ENCODE results near the gene CLEC4C. TPM values are rescaled to one million over a fixed set of nuclear protein-coding genes. Genes with fewer than 3 reads are reported as not detected.

CLEC4C gene
- total and polyA plus RNA-seq, 2 of the 13 experiments (the other 11 are each of a cell fraction or from before 2014, with no cell fraction given) = not detected

DNA sequence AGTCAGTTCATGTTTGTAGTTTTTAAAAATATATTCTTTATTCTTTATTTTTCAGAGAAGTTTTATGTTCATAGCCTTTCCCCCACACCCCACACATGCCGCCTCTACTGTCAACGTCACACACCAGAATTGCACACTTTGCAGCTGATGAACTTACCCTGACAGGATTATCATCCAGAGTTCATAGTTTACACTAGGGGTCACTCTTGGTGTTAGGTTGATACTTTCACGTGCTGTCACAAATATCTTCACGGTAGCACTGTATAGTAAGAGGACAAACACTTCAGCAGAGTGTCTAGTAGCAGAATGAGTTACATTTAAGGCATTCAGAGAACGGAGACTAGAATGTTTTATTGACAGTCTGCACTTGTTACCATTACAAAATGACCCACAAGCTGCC, 30.8 kb downstream of the CLEC4C start (continued):
- TF ChIP-seq, protein P1, sequence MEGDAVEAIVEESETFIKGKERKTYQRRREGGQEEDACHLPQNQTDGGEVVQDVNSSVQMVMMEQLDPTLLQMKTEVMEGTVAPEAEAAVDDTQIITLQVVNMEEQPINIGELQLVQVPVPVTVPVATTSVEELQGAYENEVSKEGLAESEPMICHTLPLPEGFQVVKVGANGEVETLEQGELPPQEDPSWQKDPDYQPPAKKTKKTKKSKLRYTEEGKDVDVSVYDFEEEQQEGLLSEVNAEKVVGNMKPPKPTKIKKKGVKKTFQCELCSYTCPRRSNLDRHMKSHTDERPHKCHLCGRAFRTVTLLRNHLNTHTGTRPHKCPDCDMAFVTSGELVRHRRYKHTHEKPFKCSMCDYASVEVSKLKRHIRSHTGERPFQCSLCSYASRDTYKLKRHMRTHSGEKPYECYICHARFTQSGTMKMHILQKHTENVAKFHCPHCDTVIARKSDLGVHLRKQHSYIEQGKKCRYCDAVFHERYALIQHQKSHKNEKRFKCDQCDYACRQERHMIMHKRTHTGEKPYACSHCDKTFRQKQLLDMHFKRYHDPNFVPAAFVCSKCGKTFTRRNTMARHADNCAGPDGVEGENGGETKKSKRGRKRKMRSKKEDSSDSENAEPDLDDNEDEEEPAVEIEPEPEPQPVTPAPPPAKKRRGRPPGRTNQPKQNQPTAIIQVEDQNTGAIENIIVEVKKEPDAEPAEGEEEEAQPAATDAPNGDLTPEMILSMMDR (CRISPR knock-in tag; IDR thresholded peaks at IDR 0.05) = peak; percentile 68
- TF ChIP-seq PHF5A (CRISPR knock-in tag; IDR thresholded peaks at IDR 0.05; ENCODE audit: low read depth, unreplicated experiment) (no peak), ZSCAN22 (CRISPR knock-in tag; IDR thresholded peaks at IDR 0.05) (no peak), ZNF441 (CRISPR knock-in tag; IDR thresholded peaks at IDR 0.05; ENCODE audit: borderline replicate concordance) (no peak), BHLHE40 (IDR thresholded peaks at IDR 0.05; ENCODE audit: low read length) (0 out of 2 replicates have a peak, but pooled peaks have one; percentile 25), HDAC2 (CRISPR knock-in tag; IDR thresholded peaks at IDR 0.05) (no peak), ZFYVE20 (CRISPR knock-in tag; IDR thresholded peaks at IDR 0.05; ENCODE audit: borderline replicate concordance, low read depth) (no peak), MBD4 (IDR thresholded peaks at IDR 0.05; ENCODE audit: borderline replicate concordance, low read length) (no peak), NFATC3 (CRISPR knock-in tag; IDR thresholded peaks at IDR 0.05) (no peak), HNRNPUL1 (IDR thresholded peaks at IDR 0.05; ENCODE audit: low read depth, low read length) (no peak), TCF12 (IDR thresholded peaks at IDR 0.05) (no peak), TCF12 (CRISPR knock-in tag; IDR thresholded peaks at IDR 0.05) (no peak), SMC3 (IDR thresholded peaks at IDR 0.05; ENCODE audit: low read length) (peak; percentile 43; the same call in 1 of the 2 replicates), ZNF552 (CRISPR knock-in tag; IDR thresholded peaks at IDR 0.05; ENCODE audit: borderline replicate concordance) (no peak), ZNF317 (CRISPR knock-in tag; IDR thresholded peaks at IDR 0.05) (no peak), EHMT2 (IDR thresholded peaks at IDR 0.05; ENCODE audit: borderline replicate concordance, low read depth, low read length) (no peak), TEAD3 (CRISPR knock-in tag; optimal IDR thresholded peaks at IDR 0.05; ENCODE audit: borderline replicate concordance) (peak; percentile 98)
- TF ChIP-seq, protein P2, sequence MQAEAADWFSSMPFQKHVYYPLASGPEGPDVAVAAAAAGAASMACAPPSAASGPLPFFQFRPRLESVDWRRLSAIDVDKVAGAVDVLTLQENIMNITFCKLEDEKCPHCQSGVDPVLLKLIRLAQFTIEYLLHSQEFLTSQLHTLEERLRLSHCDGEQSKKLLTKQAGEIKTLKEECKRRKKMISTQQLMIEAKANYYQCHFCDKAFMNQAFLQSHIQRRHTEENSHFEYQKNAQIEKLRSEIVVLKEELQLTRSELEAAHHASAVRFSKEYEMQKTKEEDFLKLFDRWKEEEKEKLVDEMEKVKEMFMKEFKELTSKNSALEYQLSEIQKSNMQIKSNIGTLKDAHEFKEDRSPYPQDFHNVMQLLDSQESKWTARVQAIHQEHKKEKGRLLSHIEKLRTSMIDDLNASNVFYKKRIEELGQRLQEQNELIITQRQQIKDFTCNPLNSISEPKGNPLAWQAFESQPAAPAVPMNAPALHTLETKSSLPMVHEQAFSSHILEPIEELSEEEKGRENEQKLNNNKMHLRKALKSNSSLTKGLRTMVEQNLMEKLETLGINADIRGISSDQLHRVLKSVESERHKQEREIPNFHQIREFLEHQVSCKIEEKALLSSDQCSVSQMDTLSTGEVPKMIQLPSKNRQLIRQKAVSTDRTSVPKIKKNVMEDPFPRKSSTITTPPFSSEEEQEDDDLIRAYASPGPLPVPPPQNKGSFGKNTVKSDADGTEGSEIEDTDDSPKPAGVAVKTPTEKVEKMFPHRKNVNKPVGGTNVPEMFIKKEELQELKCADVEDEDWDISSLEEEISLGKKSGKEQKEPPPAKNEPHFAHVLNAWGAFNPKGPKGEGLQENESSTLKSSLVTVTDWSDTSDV (CRISPR knock-in tag; IDR thresholded peaks at IDR 0.05) = no peak
- TF ChIP-seq, protein P3, sequence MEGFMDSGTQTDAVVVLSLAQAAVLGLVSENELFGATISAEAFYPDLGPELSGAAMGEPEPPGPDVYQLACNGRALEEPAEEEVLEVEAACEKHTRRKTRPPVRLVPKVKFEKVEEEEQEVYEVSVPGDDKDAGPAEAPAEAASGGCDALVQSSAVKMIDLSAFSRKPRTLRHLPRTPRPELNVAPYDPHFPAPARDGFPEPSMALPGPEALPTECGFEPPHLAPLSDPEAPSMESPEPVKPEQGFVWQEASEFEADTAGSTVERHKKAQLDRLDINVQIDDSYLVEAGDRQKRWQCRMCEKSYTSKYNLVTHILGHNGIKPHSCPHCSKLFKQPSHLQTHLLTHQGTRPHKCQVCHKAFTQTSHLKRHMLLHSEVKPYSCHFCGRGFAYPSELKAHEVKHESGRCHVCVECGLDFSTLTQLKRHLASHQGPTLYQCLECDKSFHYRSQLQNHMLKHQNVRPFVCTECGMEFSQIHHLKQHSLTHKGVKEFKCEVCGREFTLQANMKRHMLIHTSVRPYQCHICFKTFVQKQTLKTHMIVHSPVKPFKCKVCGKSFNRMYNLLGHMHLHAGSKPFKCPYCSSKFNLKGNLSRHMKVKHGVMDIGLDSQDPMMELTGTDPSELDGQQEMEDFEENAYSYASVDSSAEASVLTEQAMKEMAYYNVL (CRISPR knock-in tag; IDR thresholded peaks at IDR 0.05; ENCODE audit: borderline replicate concordance) = no peak
- TF ChIP-seq, protein P4, sequence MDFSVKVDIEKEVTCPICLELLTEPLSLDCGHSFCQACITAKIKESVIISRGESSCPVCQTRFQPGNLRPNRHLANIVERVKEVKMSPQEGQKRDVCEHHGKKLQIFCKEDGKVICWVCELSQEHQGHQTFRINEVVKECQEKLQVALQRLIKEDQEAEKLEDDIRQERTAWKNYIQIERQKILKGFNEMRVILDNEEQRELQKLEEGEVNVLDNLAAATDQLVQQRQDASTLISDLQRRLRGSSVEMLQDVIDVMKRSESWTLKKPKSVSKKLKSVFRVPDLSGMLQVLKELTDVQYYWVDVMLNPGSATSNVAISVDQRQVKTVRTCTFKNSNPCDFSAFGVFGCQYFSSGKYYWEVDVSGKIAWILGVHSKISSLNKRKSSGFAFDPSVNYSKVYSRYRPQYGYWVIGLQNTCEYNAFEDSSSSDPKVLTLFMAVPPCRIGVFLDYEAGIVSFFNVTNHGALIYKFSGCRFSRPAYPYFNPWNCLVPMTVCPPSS (IDR thresholded peaks at IDR 0.05) = no peak
- TF ChIP-seq, protein P5, sequence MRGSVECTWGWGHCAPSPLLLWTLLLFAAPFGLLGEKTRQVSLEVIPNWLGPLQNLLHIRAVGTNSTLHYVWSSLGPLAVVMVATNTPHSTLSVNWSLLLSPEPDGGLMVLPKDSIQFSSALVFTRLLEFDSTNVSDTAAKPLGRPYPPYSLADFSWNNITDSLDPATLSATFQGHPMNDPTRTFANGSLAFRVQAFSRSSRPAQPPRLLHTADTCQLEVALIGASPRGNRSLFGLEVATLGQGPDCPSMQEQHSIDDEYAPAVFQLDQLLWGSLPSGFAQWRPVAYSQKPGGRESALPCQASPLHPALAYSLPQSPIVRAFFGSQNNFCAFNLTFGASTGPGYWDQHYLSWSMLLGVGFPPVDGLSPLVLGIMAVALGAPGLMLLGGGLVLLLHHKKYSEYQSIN (CRISPR knock-in tag; IDR thresholded peaks at IDR 0.05; ENCODE audit: borderline replicate concordance) = no peak

All from HepG2 (cell line).